GM12891 (cell line): ENCODE measurements around the gene THAP7.

Experiments
- PAX5 ChIP-seq: IDR thresholded peaks from 2 replicates; pipeline ENCODE4 v1.6.1; 2011; ENCODE audit warnings: low read length, moderate library complexity, mild to moderate bottlenecking; ENCODE audit not compliant: insufficient read depth, severe bottlenecking
- POLR2A ChIP-seq: IDR thresholded peaks from 2 replicates; pipeline ENCODE4 v1.6.1; 2011; ENCODE audit warnings: low read depth, low read length, control low read depth
- POLR2AphosphoS5 ChIP-seq: IDR thresholded peaks from 2 replicates; pipeline ENCODE4 v1.6.1; 2011; ENCODE audit warnings: low read depth, low read length, control low read depth
- POU2F2 ChIP-seq: IDR thresholded peaks from 2 replicates; pipeline ENCODE4 v1.6.1; 2011; ENCODE audit warnings: low read depth, mild to moderate bottlenecking, control low read depth, low read length, moderate library complexity
- SPI1 ChIP-seq: IDR thresholded peaks from 2 replicates; pipeline ENCODE4 v1.6.1; 2011; ENCODE audit warnings: low read depth, low read length, control low read depth
- TAF1 ChIP-seq: IDR thresholded peaks from 2 replicates; pipeline ENCODE4 v1.6.1; 2011; ENCODE audit warnings: low read depth, low read length, control low read depth

- no peak for TF ChIP-seq POLR2A
- no peak for TF ChIP-seq POLR2AphosphoS5
- TF ChIP-seq TAF1: no peak
- TF ChIP-seq PAX5: no peak
- no peak for TF ChIP-seq SPI1
- TF ChIP-seq POU2F2: no peak
Observed at GRCh38 chr22:20964090-20964798, 37.7 kb downstream of the THAP7 start.
